ENCODE measurements around the gene USO1. TPM values are rescaled to one million over a fixed set of nuclear protein-coding genes. Genes with fewer than 3 reads are reported as not detected.

Gene USO1
- total RNA-seq, 2 experiments from 2014 or later = 55.2 to 56.7 TPM

DNA sequence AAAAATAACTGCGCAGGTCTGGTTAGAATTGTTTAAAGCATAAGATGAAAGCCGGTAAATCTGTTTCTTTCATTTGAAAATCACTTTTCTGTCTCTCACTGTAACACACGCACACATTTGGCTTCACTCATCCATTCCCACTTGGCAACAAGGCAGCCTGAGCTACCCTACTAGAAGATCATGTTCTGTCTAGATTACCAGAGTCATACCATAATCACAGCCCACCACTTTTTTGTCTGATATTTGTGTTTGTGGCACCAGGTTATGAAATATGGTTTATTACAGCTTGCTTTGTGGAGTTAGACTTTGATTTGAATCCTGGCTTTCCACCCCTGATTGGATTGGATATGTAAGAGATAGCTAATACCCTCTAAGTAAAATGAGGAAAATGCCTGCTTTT lies 2.2 kb downstream of the USO1 start:
- peaks cover 52% of the 10 kb centered on the region for H3K4me1 Mint-ChIP-seq
- CTCF ChIA-PET = interaction anchor here (0.6 kb wide), 1 partner anchor 188 kb away, joined by 3 read pairs; no protein-coding TSS in a partner anchor

DNA sequence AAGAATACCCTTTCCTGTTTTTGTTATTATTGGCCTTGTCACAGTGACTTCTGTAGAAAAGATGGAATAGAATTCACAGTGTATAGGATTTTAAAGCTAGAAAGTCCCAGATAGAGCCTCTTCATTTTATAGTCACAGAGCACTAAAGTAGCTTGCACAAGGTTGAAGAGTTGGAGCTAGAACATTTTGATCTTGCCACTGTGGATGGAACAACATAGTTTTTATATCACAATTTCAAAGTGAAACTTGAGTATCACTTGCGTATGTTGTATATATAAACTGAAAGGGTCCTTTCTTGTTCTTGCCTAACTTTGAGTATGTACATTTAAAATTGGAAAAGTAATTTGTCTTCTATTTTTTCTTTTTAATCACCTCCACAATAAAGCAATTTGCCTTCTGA lies 2.7 kb downstream of the USO1 start:
- peak overlapping the region; percentile 41 for H3K27ac Mint-ChIP-seq

More for the DNA sequence above, 2.2 kb downstream of the USO1 start:
- intact Hi-C loops (cut with DNase I, micrococcal nuclease) = no loop called here
- Mint-ChIP-seq H3K36me3 (ENCODE audit: low read depth) (peaks cover 10% of the 10 kb centered on the region), H3K4me3 (peak overlapping the region; percentile 99), H3K9me3 (ENCODE audit: low read depth) (no peaks in the 10 kb centered on the region), H3K27ac (peak overlapping the region; percentile 41), H3K27me3 (no peaks in the 10 kb centered on the region)
- POLR2A ChIA-PET = interaction anchor here (0.6 to 1.0 kb wide), 4 partner anchors 11 to 213 kb away, joined by 3 to 4 read pairs (median 3); partner anchors contain the start of genes RCHY1 and THAP6
- DNase-seq (no peak), ATAC-seq (no peak)

DNA sequence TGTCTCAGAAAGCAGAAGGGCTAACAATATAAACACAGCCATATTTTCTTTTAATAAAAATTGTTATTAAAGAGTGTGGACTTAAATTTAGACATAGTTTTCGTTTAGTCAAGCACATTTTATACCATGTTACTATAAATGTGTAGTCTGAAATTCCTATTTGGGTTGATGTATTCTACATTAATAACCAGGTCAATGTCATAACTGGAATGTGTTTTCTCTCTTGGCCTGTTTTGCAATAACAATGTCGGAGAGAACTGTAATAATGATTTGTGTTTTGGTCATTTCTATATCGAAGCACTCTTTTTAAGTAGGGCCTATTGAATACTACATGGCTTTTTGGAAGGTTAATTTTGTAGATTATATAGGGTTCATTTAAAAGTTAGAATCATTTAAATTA lies 5.5 kb downstream of the USO1 start:
- CTCF ChIA-PET = interaction anchor here (1.2 kb wide), 1 partner anchor 9 kb away, joined by 4 read pairs; no protein-coding TSS in a partner anchor
- intact Hi-C loops (cut with DNase I, micrococcal nuclease) = no loop called here

More for the DNA sequence above, 2.7 kb downstream of the USO1 start:
- H3K9me3 Mint-ChIP-seq (ENCODE audit: low read depth) = no peaks in the 10 kb centered on the region
- H3K4me3 Mint-ChIP-seq = peak overlapping the region; percentile 99
- POLR2A ChIA-PET = interaction anchor here (0.6 to 1.0 kb wide), 3 partner anchors 22 to 213 kb away, joined by 3 to 4 read pairs (median 3); partner anchors contain the start of genes RCHY1 and THAP6
- H3K36me3 Mint-ChIP-seq (ENCODE audit: low read depth) = peaks cover 10% of the 10 kb centered on the region
- ATAC-seq (no peak), DNase-seq (no peak)
- peaks cover 50% of the 10 kb centered on the region for H3K4me1 Mint-ChIP-seq
- no peaks in the 10 kb centered on the region for H3K27me3 Mint-ChIP-seq
- intact Hi-C loops (cut with DNase I, micrococcal nuclease) = no loop called here
- CTCF ChIA-PET = interaction anchor here (0.6 kb wide), 1 partner anchor 187 kb away, joined by 3 read pairs; no protein-coding TSS in a partner anchor

DNA sequence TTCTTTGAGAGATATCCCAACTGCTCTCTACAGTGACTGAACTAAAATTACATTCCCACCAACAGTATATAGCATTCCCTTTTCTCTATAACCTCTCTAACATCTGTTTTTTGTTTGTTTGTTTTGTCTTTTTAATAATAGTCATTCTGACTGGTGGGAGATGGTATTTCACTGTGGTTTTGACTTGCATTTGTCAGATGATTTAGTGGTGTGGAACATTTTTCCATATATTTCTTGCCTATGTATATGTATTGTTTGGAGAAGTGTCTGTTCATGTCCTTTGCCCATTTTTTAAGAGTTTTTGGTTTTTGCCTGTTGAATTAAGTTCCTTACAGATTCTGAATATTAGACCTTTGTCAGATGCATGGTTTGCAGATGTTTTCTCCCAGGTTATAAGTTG lies 9.0 kb downstream of the USO1 start:
- Mint-ChIP-seq H3K9me3 (ENCODE audit: low read depth) (peaks cover 4% of the 10 kb centered on the region), H3K27me3 (no peaks in the 10 kb centered on the region), H3K27ac (no peak overlapping the region), H3K4me3 (no peak overlapping the region), H3K4me1 (peaks cover 25% of the 10 kb centered on the region), H3K36me3 (ENCODE audit: low read depth) (peaks cover 19% of the 10 kb centered on the region)
- DNase-seq = no peak
- ATAC-seq = no peak
- CTCF ChIA-PET = no interaction called here
- intact Hi-C loops (cut with DNase I, micrococcal nuclease) = no loop called here
- POLR2A ChIA-PET = no interaction called here

More for the DNA sequence above, 5.5 kb downstream of the USO1 start:
- ATAC-seq (no peak), DNase-seq (no peak)
- POLR2A ChIA-PET = no interaction called here
- peaks cover 16% of the 10 kb centered on the region for H3K36me3 Mint-ChIP-seq (ENCODE audit: low read depth)
- no peaks in the 10 kb centered on the region for H3K27me3 Mint-ChIP-seq
- H3K27ac Mint-ChIP-seq = no peak overlapping the region
- H3K4me3 Mint-ChIP-seq = no peak overlapping the region
- peaks cover 41% of the 10 kb centered on the region for H3K4me1 Mint-ChIP-seq
- peaks cover 4% of the 10 kb centered on the region for H3K9me3 Mint-ChIP-seq (ENCODE audit: low read depth)

DNA sequence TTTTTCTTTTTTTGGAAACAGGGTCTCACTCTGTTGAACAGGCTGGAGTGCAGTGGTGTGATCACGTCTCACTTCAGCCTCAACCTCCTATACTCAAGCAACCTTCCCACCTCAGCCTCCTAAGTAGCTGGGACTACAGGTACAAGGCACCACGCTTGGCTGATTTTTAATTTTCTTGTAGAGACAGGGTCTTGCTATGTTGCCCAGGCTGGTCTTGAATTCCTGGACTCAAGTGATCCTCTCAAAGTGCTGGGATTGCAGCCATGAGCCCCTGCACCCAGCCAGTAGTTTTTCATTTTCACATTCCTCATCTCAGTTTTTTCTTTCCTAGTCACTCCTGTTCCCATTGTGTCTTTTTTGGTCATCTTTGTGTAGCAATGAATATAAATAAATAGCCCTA lies 11.1 kb downstream of the USO1 start:
- Mint-ChIP-seq H3K27me3 (no peaks in the 10 kb centered on the region), H3K4me3 (no peak overlapping the region), H3K4me1 (peaks cover 17% of the 10 kb centered on the region), H3K36me3 (ENCODE audit: low read depth) (peaks cover 15% of the 10 kb centered on the region), H3K27ac (no peak overlapping the region), H3K9me3 (ENCODE audit: low read depth) (peaks cover 4% of the 10 kb centered on the region)
- DNase-seq (no peak), ATAC-seq (no peak)
- ChIA-PET POLR2A (interaction anchor here (0.5 kb wide), 1 partner anchor 64 kb away, joined by 3 read pairs; no protein-coding TSS in a partner anchor), CTCF (interaction anchor here (0.7 kb wide), 1 partner anchor 168 kb away, joined by 3 read pairs; no protein-coding TSS in a partner anchor)
- intact Hi-C loops (cut with DNase I, micrococcal nuclease) = no loop called here

DNA sequence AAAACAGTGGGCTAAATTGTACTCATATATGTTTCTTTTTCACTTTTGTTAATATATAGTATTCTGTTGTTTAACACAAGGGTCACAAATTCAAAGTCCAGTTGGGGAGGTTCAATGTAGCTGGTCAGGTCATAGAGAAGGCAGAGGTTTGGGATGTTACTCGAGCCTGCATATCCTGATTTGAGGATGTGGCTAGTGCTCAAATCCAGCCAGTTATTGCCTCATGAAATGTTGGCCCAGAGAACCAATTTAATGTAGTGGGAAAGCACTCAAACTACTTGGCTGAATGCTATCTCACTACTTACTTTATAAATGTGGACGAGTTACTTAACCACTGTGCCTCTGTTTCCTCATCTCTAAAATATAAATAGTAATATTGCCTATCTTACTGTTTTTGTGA lies 12.5 kb downstream of the USO1 start:
- Mint-ChIP-seq H3K9me3 (ENCODE audit: low read depth) (peaks cover 4% of the 10 kb centered on the region), H3K4me3 (no peak overlapping the region), H3K4me1 (peaks cover 15% of the 10 kb centered on the region), H3K36me3 (ENCODE audit: low read depth) (peaks cover 15% of the 10 kb centered on the region), H3K27me3 (no peaks in the 10 kb centered on the region), H3K27ac (no peak overlapping the region)
- intact Hi-C loops (cut with DNase I, micrococcal nuclease) = no loop called here
- DNase-seq (no peak), ATAC-seq (no peak)
- POLR2A ChIA-PET = no interaction called here
- CTCF ChIA-PET = interaction anchor here (1.6 kb wide), 1 partner anchor 13 kb away, joined by 3 read pairs; the partner anchor contains the start of gene USO1

DNA sequence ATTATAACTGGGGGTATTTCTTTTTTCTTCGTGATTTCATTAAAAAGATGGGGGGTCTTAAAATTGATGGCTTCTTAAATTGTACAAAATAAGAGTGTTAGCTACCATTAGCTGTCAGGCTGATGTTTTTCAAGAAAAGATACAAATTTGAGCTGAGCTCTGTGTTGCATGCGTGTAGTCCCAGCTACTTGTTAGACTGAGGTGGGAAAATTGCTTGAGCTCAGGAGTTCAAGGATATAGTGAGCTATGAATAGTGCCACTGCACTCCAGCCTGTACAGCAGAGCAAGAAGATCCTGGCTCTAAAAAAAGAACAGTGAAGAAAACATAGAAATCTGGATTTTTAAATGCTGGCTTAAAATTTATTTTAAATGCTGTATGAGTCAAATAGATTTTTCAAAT lies 13.0 kb downstream of the USO1 start:
- peaks cover 15% of the 10 kb centered on the region for H3K36me3 Mint-ChIP-seq (ENCODE audit: low read depth)
- H3K9me3 Mint-ChIP-seq (ENCODE audit: low read depth) = peaks cover 4% of the 10 kb centered on the region
- DNase-seq (no peak), ATAC-seq (no peak)
- no peak overlapping the region for H3K4me3 Mint-ChIP-seq
- H3K27ac Mint-ChIP-seq = no peak overlapping the region
- CTCF ChIA-PET = interaction anchor here (1.6 kb wide), 1 partner anchor 13 kb away, joined by 3 read pairs; the partner anchor contains the start of gene USO1
- intact Hi-C loops (cut with DNase I, micrococcal nuclease) = no loop called here
- POLR2A ChIA-PET = no interaction called here
- peaks cover 15% of the 10 kb centered on the region for H3K4me1 Mint-ChIP-seq
- no peaks in the 10 kb centered on the region for H3K27me3 Mint-ChIP-seq

DNA sequence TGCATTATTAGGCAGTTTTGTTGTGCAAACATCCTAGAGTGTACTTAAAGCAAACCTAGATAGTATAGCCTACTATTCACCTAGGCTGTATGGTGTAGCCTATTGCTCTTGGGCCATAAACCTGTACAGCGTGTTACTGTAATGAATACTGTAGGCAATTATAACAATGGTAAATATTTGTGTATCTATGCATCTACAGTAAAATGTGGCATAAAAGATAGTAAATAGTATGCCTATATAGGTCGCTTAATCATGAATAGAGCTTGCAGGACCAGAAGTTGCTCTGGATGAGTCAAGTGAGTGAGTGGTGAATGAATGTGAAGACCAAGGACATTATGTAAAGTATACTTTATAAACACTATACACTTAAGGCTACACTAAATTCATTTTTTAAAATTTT lies 16.6 kb downstream of the USO1 start:
- ATAC-seq (no peak), DNase-seq (no peak)
- no peaks in the 10 kb centered on the region for H3K9me3 Mint-ChIP-seq (ENCODE audit: low read depth)
- no peak overlapping the region for H3K4me3 Mint-ChIP-seq
- POLR2A ChIA-PET = interaction anchor here (1.5 kb wide), 1 partner anchor 17 kb away, joined by 3 read pairs; the partner anchor contains the start of gene USO1
- no peak overlapping the region for H3K27ac Mint-ChIP-seq
- no peaks in the 10 kb centered on the region for H3K27me3 Mint-ChIP-seq
- no peaks in the 10 kb centered on the region for H3K4me1 Mint-ChIP-seq
- intact Hi-C loops (cut with DNase I, micrococcal nuclease) = no loop called here
- H3K36me3 Mint-ChIP-seq (ENCODE audit: low read depth) = peaks cover 6% of the 10 kb centered on the region
- CTCF ChIA-PET = interaction anchor here (0.6 to 0.7 kb wide), 3 partner anchors 28 to 279 kb away, joined by 3 to 5 read pairs (median 3); no protein-coding TSS in a partner anchor

DNA sequence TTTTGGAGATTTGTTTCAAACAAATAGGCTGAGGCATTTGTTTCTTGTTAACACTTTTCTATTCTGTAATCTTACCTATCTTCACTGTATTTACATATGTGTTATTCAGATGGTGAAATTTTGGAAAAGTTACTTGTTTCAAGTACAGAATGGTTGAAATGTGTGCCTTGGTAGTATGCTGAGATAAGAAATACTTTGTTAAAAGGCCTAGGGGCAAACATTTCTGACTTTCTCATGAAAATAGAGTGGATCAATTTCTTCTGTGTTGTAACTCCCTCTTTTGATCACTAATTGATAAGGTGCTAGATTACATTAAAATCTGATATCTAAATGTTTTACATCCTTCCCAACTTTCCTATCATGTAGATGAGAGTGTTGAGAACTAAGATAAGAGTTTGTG lies 18.1 kb downstream of the USO1 start:
- intact Hi-C loops (cut with DNase I, micrococcal nuclease) = no loop called here

DNA sequence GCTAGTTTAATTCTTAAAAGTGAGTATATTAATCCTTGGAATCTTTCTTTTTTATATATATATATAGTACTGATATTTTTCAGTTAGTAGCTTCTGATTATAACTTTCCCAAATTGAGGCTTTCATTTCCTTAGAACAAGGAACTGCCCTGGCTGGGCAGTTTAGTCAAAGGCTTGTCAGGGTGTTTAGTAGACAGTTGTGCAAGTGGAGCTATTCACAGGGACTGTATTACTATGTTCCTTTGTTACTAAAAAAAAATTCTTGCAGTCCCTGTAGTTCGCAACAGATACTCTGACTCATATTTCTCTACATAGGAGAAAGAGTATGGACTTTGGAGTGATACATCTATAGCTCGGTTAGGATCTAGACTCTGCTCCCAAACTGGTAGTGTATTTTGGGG lies 20.8 kb downstream of the USO1 start:
- H3K27ac Mint-ChIP-seq = no peak overlapping the region
- H3K36me3 Mint-ChIP-seq (ENCODE audit: low read depth) = peaks cover 4% of the 10 kb centered on the region
- POLR2A ChIA-PET = no interaction called here
- intact Hi-C loops (cut with DNase I, micrococcal nuclease) = no loop called here
- no peaks in the 10 kb centered on the region for H3K4me1 Mint-ChIP-seq
- DNase-seq (no peak), ATAC-seq (no peak)
- no peak overlapping the region for H3K4me3 Mint-ChIP-seq
- H3K27me3 Mint-ChIP-seq = no peaks in the 10 kb centered on the region
- no peaks in the 10 kb centered on the region for H3K9me3 Mint-ChIP-seq (ENCODE audit: low read depth)
- CTCF ChIA-PET = interaction anchor here (0.7 to 1.6 kb wide), 3 partner anchors 14 to 172 kb away, joined by 3 to 4 read pairs (median 3); no protein-coding TSS in a partner anchor

More for the DNA sequence above, 18.1 kb downstream of the USO1 start:
- no peaks in the 10 kb centered on the region for H3K4me1 Mint-ChIP-seq
- H3K9me3 Mint-ChIP-seq (ENCODE audit: low read depth) = no peaks in the 10 kb centered on the region
- DNase-seq (no peak), ATAC-seq (no peak)
- no peak overlapping the region for H3K27ac Mint-ChIP-seq
- POLR2A ChIA-PET = no interaction called here
- no peaks in the 10 kb centered on the region for H3K27me3 Mint-ChIP-seq
- no peak overlapping the region for H3K4me3 Mint-ChIP-seq
- CTCF ChIA-PET = no interaction called here
- peaks cover 4% of the 10 kb centered on the region for H3K36me3 Mint-ChIP-seq (ENCODE audit: low read depth)

DNA sequence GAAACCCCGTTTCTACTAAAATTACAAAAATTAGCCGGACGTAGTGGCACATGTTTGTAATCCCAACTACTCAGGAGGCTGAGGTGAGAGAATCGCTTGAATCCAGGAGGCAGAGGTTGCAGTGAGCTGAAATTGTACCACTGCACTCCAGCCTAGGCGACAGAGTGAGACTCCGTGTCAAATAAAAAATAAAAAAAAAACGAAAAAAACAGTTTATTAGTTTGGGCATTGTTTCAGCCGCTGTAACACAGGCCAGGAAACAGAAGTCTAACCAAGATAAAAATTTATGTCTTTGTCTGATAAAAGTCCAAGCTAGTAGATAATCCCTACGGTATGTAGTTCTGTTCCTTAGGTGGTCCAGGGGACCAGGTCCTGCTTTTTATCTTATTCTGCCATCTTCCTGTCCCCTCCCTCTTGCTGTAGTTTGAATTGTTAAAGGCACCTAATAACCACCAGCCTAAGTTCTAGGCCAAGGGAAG lies 21.4 kb downstream of the USO1 start:
- no peak for DNase-seq
- no peak overlapping the region for H3K27ac Mint-ChIP-seq
- intact Hi-C loops (cut with DNase I, micrococcal nuclease) = no loop called here
- peaks cover 4% of the 10 kb centered on the region for H3K36me3 Mint-ChIP-seq (ENCODE audit: low read depth)
- no peak overlapping the region for H3K4me3 Mint-ChIP-seq
- ChIA-PET CTCF (interaction anchor here (1.1 to 1.6 kb wide), 2 partner anchors 14 to 132 kb away, joined by 3 to 4 read pairs; no protein-coding TSS in a partner anchor), POLR2A (no interaction called here)
- no peaks in the 10 kb centered on the region for H3K9me3 Mint-ChIP-seq (ENCODE audit: low read depth)
- no peak for ATAC-seq
- H3K4me1 Mint-ChIP-seq = no peaks in the 10 kb centered on the region
- H3K27me3 Mint-ChIP-seq = no peaks in the 10 kb centered on the region

DNA sequence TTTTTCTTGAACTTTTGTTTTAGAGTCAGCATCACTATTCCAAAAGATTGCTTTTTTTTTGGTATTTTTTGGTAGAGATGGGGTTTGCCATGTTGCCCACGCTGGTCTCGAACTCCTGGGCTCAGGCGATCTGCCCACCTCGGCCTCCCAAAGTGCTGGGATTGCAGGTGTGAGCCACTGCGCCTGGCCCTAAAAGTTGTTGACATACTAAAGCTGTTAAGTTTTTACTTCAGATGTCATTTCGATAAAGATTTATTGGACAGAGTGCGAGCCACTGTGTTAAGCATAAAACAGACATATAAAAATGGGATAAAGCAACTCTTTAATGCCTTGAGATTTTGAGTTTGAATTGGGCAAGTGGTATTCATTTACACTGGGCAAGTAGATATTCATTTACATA lies 28.3 kb downstream of the USO1 start:
- POLR2A ChIA-PET = no interaction called here
- Mint-ChIP-seq H3K9me3 (ENCODE audit: low read depth) (no peaks in the 10 kb centered on the region), H3K36me3 (ENCODE audit: low read depth) (peaks cover 29% of the 10 kb centered on the region), H3K4me3 (no peak overlapping the region), H3K27me3 (no peaks in the 10 kb centered on the region), H3K27ac (no peak overlapping the region), H3K4me1 (no peaks in the 10 kb centered on the region)
- intact Hi-C loops (cut with DNase I, micrococcal nuclease) = loop anchor here in 1 of 2 experiments (10.0 kb wide), 1 partner anchor 352 kb away; no protein-coding TSS in a partner anchor
- no peak for DNase-seq
- CTCF ChIA-PET = no interaction called here
- no peak for ATAC-seq

Data from activated CD4-positive, alpha-beta T cell treated with anti-CD3 and anti-CD28 coated beads for 36 hours (primary cell).